GM19438 (cell line): Measurements from ENCODE around the gene POMZP3.
"Not testable (repeated sequence)": the region's sequence is repeated elsewhere in the genome, so short reads cannot be mapped to it uniquely, and the experiment has no call there.

ENCODE experiments used
- ATAC-seq: cut with Tn5 transposase; IDR thresholded peaks from one replicate; pipeline ENCODE4 v1.9.1; 2021; ENCODE audit warnings: low read depth; ENCODE audit not compliant: unreplicated experiment

The POMZP3 gene

GRCh38 chr7:76626989-76627642 is at the start of gene POMZP3:
TSS of gene POMZP3 (minus strand) at chr7:76627279. CDS start at chr7:76626064, 1,215 bp downstream.
- ATAC-seq: peak; percentile 86

DNA sequence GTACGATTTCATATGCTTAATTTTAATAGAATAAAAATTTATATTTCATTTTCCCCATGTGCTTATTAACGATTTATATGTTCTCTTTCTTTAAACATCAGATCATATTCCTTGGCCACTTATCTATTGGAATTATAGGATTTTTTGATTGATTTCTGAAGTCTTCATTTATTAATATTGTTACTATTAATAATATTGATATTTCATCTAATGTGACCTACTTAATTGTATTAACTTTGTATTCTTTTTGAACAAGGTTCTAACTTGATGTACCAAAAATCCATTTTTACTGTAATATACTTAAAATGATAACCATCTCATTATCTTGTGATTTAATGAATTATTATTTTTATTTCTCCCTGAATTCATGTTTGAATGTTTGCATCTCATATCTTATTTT is 48.7 kb upstream of the POMZP3 start:
- ATAC-seq: not testable (repeated sequence)

GRCh38 chr7:76673346-76673745 is 46.3 kb upstream of the POMZP3 start:
- ATAC-seq: not testable (repeated sequence)

- ATAC-seq: not testable (repeated sequence)
Measured at GRCh38 chr7:76659212-76659611, 32.1 kb upstream of the POMZP3 start.

DNA sequence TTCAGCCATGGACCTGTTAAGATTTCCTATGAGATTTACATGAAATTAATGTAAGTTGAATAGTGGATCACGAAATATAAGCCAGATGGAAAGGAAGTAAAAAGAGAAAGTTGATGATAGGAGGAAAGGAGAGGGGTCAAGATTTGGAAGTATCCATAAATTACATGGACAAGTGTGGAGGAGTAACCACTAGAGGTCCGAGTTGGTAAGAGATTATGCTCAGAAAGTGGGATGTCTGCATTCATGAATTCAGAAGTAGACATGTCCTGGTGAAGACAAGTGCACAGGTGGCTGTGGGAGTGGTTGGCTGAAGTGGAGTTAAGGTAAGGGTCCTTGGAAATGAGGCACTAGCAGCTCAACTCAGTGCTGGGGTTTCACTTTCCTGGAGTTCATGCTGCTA is 29.3 kb upstream of the POMZP3 start:
- not testable (repeated sequence) for ATAC-seq

GRCh38 chr7:76642620-76643019 is 15.5 kb upstream of the POMZP3 start:
- ATAC-seq: not testable (repeated sequence)

DNA sequence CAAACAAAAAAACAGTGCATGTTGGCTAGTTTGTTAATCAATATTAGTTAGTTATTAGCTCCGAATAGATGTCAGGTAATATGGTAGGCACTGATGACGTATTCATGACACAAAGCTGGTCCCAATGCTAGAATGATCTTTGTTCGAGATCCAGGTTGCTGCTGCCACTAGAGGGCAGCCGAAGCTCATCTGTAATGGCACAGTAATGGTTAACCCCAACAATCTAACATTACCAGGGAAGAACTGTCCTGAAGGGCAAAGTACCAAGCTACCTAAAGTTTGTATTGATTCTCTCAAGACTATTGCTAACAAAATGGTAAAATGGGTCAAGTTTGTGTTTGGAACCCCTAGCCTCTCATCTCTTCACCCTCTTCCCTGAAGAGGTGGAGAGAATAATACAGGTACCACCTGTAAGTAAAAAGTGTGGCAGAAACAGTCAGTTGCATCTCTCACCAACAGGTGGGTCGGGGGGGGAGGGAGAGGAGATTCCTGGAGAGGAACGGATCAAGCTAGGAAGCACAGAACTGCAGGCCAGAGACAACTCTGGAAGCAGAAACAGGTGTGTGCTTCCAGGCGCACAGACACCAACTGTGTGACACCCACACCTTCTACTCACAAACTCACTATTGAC is 10.1 kb upstream of the POMZP3 start:
- ATAC-seq: peak; percentile 87

GRCh38 chr7:76626581-76626980 is 498 bp downstream of the POMZP3 start:
- peak; percentile 46 for ATAC-seq

GRCh38 chr7:76619439-76620190 is 7.5 kb downstream of the POMZP3 start:
- ATAC-seq: not testable (repeated sequence)

DNA sequence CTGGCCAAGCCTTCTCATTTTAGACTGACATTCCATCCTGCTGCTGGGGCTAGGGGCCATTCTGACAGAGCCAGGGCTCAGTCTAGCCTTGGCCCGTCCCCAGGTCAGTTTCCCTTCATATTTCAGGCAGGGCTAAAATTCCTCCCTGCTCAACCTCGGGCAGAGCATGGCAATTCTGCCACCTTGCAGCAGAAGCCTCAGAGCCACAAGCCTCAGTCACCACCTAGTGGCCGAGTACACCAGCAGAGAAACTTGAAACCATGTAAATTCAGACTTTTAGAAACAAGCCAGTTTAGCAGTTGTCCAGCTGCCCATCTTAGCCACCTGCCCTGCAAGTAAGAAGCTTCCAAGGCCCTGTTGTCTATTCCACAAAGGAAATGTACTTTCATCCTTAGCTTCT is 13.3 kb downstream of the POMZP3 start:
- not testable (repeated sequence) for ATAC-seq

DNA sequence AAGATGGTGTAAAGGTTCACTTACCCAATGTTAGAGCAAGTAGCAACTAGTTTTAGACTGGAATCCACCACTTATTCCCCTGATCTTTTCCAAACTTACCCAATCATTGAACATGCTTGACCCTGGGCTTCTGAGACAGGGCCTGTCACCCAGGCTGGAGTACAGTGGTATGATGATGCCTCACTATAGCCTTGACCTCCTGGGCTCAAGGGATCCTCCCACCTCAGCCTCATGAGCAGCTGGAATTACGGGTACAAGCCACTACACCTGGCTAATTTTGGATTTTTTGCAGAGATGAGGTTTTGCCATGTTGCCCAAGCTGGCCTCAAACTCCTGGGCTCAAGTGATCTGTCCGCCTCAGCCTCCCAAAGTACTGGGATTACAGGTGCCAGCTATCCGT is 14.8 kb downstream of the POMZP3 start:
- not testable (repeated sequence) for ATAC-seq

GRCh38 chr7:76609864-76610263 is 17.2 kb downstream of the POMZP3 start:
- ATAC-seq: not testable (repeated sequence)

DNA sequence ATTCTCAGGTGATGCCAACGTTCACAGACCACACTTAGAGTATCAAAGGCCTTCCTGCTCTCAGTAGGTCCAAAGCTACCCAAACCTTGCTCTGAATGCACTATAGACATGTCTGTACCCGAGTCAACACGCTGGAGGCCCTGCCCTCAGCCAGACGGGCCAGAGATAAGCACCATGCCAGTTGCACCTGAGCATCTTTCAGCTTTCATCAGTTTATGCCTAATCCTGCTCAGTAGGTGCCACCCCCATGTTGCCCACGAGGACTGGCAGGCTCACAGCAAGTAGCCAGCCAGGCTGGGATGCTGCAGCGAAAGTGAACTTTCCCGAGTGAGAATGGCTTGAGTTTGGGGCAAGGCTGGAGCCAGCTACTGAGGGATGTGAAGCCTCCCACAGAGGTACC is 18.6 kb downstream of the POMZP3 start:
- not testable (repeated sequence) for ATAC-seq

DNA sequence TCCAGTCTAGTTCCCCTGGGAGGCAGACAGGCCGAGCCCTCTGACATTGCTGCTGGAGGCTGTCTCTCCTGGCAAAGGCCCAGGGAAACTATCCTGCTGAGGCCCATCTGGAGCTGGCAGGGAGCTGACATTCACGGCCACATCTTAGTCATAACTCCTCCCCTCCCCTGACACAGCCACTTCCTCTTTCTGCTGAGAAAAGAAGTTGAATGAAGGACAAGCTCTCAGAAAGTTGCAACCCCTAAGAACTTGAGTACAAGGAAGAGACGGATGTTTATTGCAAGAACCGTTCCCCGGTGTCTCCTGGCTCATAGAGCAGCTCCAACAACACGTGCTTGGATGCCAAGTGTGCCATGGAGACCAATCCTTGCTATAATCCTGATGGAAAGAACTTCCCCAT is 21.1 kb downstream of the POMZP3 start:
- ATAC-seq: peak; percentile 96

- not testable (repeated sequence) for ATAC-seq
Measured at GRCh38 chr7:76600650-76601049, 26.4 kb downstream of the POMZP3 start.

- not testable (repeated sequence) for ATAC-seq
Measured at GRCh38 chr7:76600116-76600482, 27.0 kb downstream of the POMZP3 start.

GRCh38 chr7:76598590-76599264 is 28.4 kb downstream of the POMZP3 start:
- ATAC-seq: not testable (repeated sequence)

- not testable (repeated sequence) for ATAC-seq
Measured at GRCh38 chr7:76597288-76597687, 29.8 kb downstream of the POMZP3 start.

- not testable (repeated sequence) for ATAC-seq
Measured at GRCh38 chr7:76592694-76593093, 34.4 kb downstream of the POMZP3 start.

DNA sequence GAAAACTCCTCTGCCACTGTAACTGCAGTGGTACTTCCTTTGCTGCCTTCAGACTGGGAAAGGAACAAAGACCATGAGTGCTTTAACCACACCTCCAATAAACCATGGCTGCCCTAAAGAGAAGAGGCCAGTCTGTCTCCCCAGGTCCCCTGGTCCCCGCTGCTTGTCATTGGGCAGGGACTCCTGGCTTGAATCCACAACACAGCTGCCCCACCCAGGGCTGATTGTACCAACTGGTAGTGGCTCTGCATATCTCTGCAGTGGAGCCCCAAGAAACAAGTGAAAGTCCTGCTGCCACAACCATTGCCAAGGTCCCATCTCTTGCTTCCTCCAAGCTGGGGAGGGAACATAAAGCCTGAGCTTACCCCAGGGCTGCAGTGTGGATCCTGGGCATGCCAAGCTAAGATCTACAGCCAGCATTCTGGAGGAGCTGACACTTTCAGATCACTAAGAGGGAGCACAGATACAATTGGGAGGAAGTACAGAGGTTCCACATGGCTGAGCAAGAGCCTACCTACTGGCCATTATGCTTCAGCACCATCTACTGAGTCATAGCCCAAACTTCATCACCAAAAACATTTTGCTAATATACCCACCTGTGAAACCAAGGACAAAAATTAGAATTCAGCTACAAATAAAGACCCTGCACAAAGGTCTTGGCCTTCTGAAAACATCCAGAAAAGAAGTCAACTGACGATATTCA is 35.3 kb downstream of the POMZP3 start:
- ATAC-seq: peak; percentile 84
